Neural cell (in vitro differentiated cells): ENCODE data around the gene SHISAL2B. TPM values are rescaled to one million over a fixed set of nuclear protein-coding genes. Genes with fewer than 3 reads are reported as not detected.

Experiments used
- H2AFZ ChIP-seq: fragments of 200-600, 300-800 bp; sonication (generic), shearing (Covaris generic); 2 replicates; pipeline ENCODE4 v1.6.0; 2014; ENCODE audit warnings: low read depth, mild to moderate bottlenecking, antibody characterized with exemption, low read length, moderate library complexity
- H3F3A ChIP-seq: fragments of 200-600 bp; shearing (Covaris generic); 2 replicates; pipeline ENCODE4 v1.6.1; 2016; ENCODE audit warnings: mild to moderate bottlenecking, moderate library complexity, mixed read lengths, antibody characterized with exemption, low read length; ENCODE audit not compliant: insufficient read depth, poor library complexity, severe bottlenecking
- H3K27ac ChIP-seq: fragments of 200-600, 300-800 bp; sonication (generic), shearing (Covaris generic); 2 replicates; pipeline ENCODE4 v1.5.1; 2014; ENCODE audit warnings: mild to moderate bottlenecking, low read length, moderate library complexity
- H3K27me3 ChIP-seq: fragments of 300-800, 200-600 bp; sonication (generic), shearing (Covaris generic); 2 replicates; pipeline ENCODE4 v1.6.0; 2014; ENCODE audit warnings: mild to moderate bottlenecking, low read depth, low read length, moderate library complexity; ENCODE audit not compliant: insufficient read depth
- H3K36me3 ChIP-seq: fragments of 300-800, 200-600 bp; sonication (generic), shearing (Covaris generic); 2 replicates; pipeline ENCODE4 v1.5.1; 2014; ENCODE audit warnings: mild to moderate bottlenecking, antibody characterized with exemption, low read length, moderate library complexity; ENCODE audit not compliant: insufficient read depth
- H3K4me2 ChIP-seq: fragments of 300-800, 200-600 bp; sonication (generic), shearing (Covaris generic); 2 replicates; pipeline ENCODE4 v1.6.0; 2014; ENCODE audit warnings: mild to moderate bottlenecking, low read length
- H3K4me3 ChIP-seq: fragments of 300-800, 200-600 bp; sonication (generic), shearing (Covaris generic); 2 replicates; pipeline ENCODE4 v1.5.1; 2014; ENCODE audit warnings: mild to moderate bottlenecking, low read length, moderate library complexity
- H3K79me2 ChIP-seq: fragments of 200-600 bp; shearing (Covaris generic); replicated peaks from 2 replicates; pipeline ENCODE4 v1.6.0; 2014; ENCODE audit warnings: mild to moderate bottlenecking, low read length, moderate library complexity; ENCODE audit not compliant: insufficient read depth
- H3K9ac ChIP-seq: fragments of 300-800, 200-600 bp; sonication (generic), shearing (Covaris generic); 2 replicates; pipeline ENCODE4 v1.6.1; 2016; ENCODE audit warnings: mild to moderate bottlenecking, low read length, mixed read lengths
- H3K9me2 ChIP-seq: fragments of 200-600 bp; shearing (Covaris generic); 2 replicates; pipeline ENCODE4 v1.6.1; 2016; ENCODE audit warnings: mild to moderate bottlenecking, low read length, mixed read lengths; ENCODE audit not compliant: insufficient read depth
- H3K9me3 ChIP-seq: fragments of 200-600, 300-800 bp; sonication (generic), shearing (Covaris generic); 2 replicates; pipeline ENCODE4 v1.6.1; 2016; ENCODE audit warnings: mild to moderate bottlenecking, mixed run types, low read length, moderate library complexity, mixed read lengths
- H4K20me1 ChIP-seq: fragments of 200-600 bp; shearing (Covaris generic); 2 replicates; pipeline ENCODE4 v1.6.1; 2016; ENCODE audit warnings: mild to moderate bottlenecking, mixed run types; ENCODE audit not compliant: insufficient read depth
- CTCF ChIP-seq: fragments of 450-650 bp; IDR thresholded peaks from 2 replicates; pipeline ENCODE4 v1.5.1; 2014; ENCODE audit warnings: antibody characterized with exemption, mild to moderate bottlenecking, moderate library complexity; ENCODE audit not compliant: poor library complexity, severe bottlenecking
- EP300 ChIP-seq: fragments of 450-650 bp; conservative IDR thresholded peaks from 2 replicates; pipeline ENCODE4 v1.6.1; 2014; ENCODE audit warnings: antibody characterized with exemption, mild to moderate bottlenecking, moderate library complexity; ENCODE audit not compliant: poor library complexity, severe bottlenecking
- EZH2 ChIP-seq: fragments of 200-600, 300-800 bp; shearing (Covaris generic), sonication (generic); IDR thresholded peaks from 2 replicates; pipeline ENCODE4 v1.6.1; 2014; ENCODE audit warnings: antibody characterized with exemption, low read length, borderline replicate concordance, mild to moderate bottlenecking; ENCODE audit not compliant: insufficient read depth, poor library complexity, severe bottlenecking
- MXI1 ChIP-seq: fragments of 450-650 bp; conservative IDR thresholded peaks from 2 replicates; pipeline ENCODE4 v1.6.1; 2014; ENCODE audit warnings: antibody characterized with exemption, mild to moderate bottlenecking; ENCODE audit not compliant: poor library complexity, severe bottlenecking
- POLR2AphosphoS5 ChIP-seq: IDR thresholded peaks from 2 replicates; pipeline ENCODE4 v1.6.1; 2012
- RAD21 ChIP-seq: fragments of 450-650 bp; conservative IDR thresholded peaks from 2 replicates; pipeline ENCODE4 v1.6.1; 2014; ENCODE audit warnings: antibody characterized with exemption, mild to moderate bottlenecking, moderate library complexity
- REST ChIP-seq: IDR thresholded peaks from 2 replicates; pipeline ENCODE4 v1.6.1; 2012; ENCODE audit warnings: borderline replicate concordance
- SMC3 ChIP-seq: fragments of 450-650 bp; conservative IDR thresholded peaks from 2 replicates; pipeline ENCODE4 v1.6.1; 2014; ENCODE audit warnings: antibody characterized with exemption, mild to moderate bottlenecking, moderate library complexity; ENCODE audit not compliant: poor library complexity
- TAF1 ChIP-seq: IDR thresholded peaks from 2 replicates; pipeline ENCODE4 v1.6.1; 2012; ENCODE audit warnings: low read depth
- polyA plus RNA-seq: library from polyadenylated mRNA; depleted of rRNA; stranded (reverse); fragments of >200 nt; gene quantifications from 2 replicates; pipeline ENCODE4 v1.2.3, GENCODE V29; 2014

The SHISAL2B gene
- polyA plus RNA-seq, 1 donor from 2014 or later: not detected

- Histone ChIP-seq H3K9ac (no peak overlapping the region), H3K4me3 (peak overlapping the region; percentile 5), H3F3A (no peaks in the 10 kb centered on the region)
Measured at GRCh38 chr5:64765804-64766504, 75.7 kb downstream of the SHISAL2B start.

GRCh38 chr5:64766941-64767340, 76.6 kb downstream of the SHISAL2B start:
- no peak overlapping the region for H3K9ac ChIP-seq
- TF ChIP-seq EP300 (no peak), SMC3 (no peak), CTCF (no peak), RAD21 (no peak), EZH2 (no peak), POLR2AphosphoS5 (no peak)

More at GRCh38 chr5:64765804-64766504, 75.7 kb downstream of the SHISAL2B start:
- Histone ChIP-seq H4K20me1 (no peaks in the 10 kb centered on the region), H2AFZ (no peak overlapping the region), H3K9me3 (no peaks in the 10 kb centered on the region), H3K9me2 (no peaks in the 10 kb centered on the region), H3K4me2 (no peak overlapping the region), H3K79me2 (peaks cover 48% of the 10 kb centered on the region), H3K27me3 (no peaks in the 10 kb centered on the region), H3K27ac (no peak overlapping the region), H3K36me3 (no peaks in the 10 kb centered on the region)
- TF ChIP-seq CTCF: no peak
- no peak for TF ChIP-seq EZH2
- no peak for TF ChIP-seq EP300
- TF ChIP-seq RAD21: no peak
- TF ChIP-seq POLR2AphosphoS5: no peak
- no peak for TF ChIP-seq TAF1
- TF ChIP-seq SMC3: no peak
- TF ChIP-seq REST: no peak
- no peak for TF ChIP-seq MXI1

More at GRCh38 chr5:64766941-64767340, 76.6 kb downstream of the SHISAL2B start:
- H2AFZ ChIP-seq: no peak overlapping the region
- H3F3A ChIP-seq: no peaks in the 10 kb centered on the region
- H3K79me2 ChIP-seq: peaks cover 58% of the 10 kb centered on the region
- H3K4me3 ChIP-seq: peak overlapping the region; percentile 85
- H4K20me1 ChIP-seq: no peaks in the 10 kb centered on the region
- no peaks in the 10 kb centered on the region for H3K9me2 ChIP-seq
- no peak overlapping the region for H3K27ac ChIP-seq
- peak overlapping the region; percentile 95 for H3K4me2 ChIP-seq
- no peaks in the 10 kb centered on the region for H3K27me3 ChIP-seq
- H3K36me3 ChIP-seq: no peaks in the 10 kb centered on the region
- no peaks in the 10 kb centered on the region for H3K9me3 ChIP-seq
